HepG2 (cell line): ENCODE measurements around the gene G6PC3. TPM values are rescaled to one million over a fixed set of nuclear protein-coding genes. Genes with fewer than 3 reads are reported as not detected.

Experiments
- ATF7 ChIP-seq, 2 experiments: fragments of 450-650 bp in 1 of 2; sonication (generic) in 1 of 2; formaldehyde crosslinking in 1 of 2; IDR thresholded peaks; 2 replicates each; pipeline versions ENCODE4 v1.4.0 to v1.6.1; 2016 to 2020; ENCODE audit warnings: antibody characterized with exemption in 1 of 2, mild to moderate bottlenecking in 1 of 2, missing genetic modification reagents in 1 of 2
- ATF7-NPFF ChIP-seq: sonication (generic); formaldehyde crosslinking; IDR thresholded peaks from 2 replicates; pipeline ENCODE4 v1.8.1; 2023; ENCODE audit warnings: mild to moderate bottlenecking, low read depth, missing genetic modification reagents, moderate library complexity
- BCL6 ChIP-seq: IDR thresholded peaks from 2 replicates; pipeline ENCODE4 v1.6.1; 2016; ENCODE audit warnings: missing genetic modification reagents, missing compliant biosample characterization
- HNF4A ChIP-seq: sonication (generic); formaldehyde crosslinking; IDR thresholded peaks from 2 replicates; pipeline ENCODE4 v1.4.0; 2020; ENCODE audit warnings: missing genetic modification reagents
- KDM5B ChIP-seq: sonication (generic); formaldehyde crosslinking; IDR thresholded peaks from 2 replicates; pipeline ENCODE4 v1.4.0; 2020; ENCODE audit warnings: missing genetic modification reagents, mild to moderate bottlenecking, borderline replicate concordance
- RAD21 ChIP-seq: fragments of 450-650 bp; formaldehyde crosslinking; IDR thresholded peaks from 2 replicates; pipeline ENCODE4 v1.5.0; 2020; ENCODE audit warnings: mild to moderate bottlenecking
- SMARCE1 ChIP-seq: fragments of 450-650 bp; IDR thresholded peaks from 2 replicates; pipeline ENCODE4 v1.6.1; 2017; ENCODE audit warnings: borderline replicate concordance
- SOX5 ChIP-seq: IDR thresholded peaks from 2 replicates; pipeline ENCODE4 v1.6.1; 2016; ENCODE audit warnings: borderline replicate concordance
- SP4 ChIP-seq: sonication (generic); formaldehyde crosslinking; IDR thresholded peaks from 2 replicates; pipeline ENCODE4 v1.8.1; 2023; ENCODE audit warnings: mild to moderate bottlenecking, missing genetic modification reagents
- SRSF1 ChIP-seq: fragments of 200-400 bp; formaldehyde crosslinking; optimal IDR thresholded peaks from 2 replicates; pipeline ENCODE3; 2017; ENCODE audit warnings: mild to moderate bottlenecking, low read depth, low read length, moderate library complexity
- ZNF569 ChIP-seq: sonication (generic); formaldehyde crosslinking; IDR thresholded peaks from 2 replicates; pipeline ENCODE4 v1.5.0; 2020; ENCODE audit warnings: mild to moderate bottlenecking, missing genetic modification reagents, moderate library complexity, borderline replicate concordance
- ZNF577 ChIP-seq: sonication (generic); formaldehyde crosslinking; IDR thresholded peaks from 2 replicates; pipeline ENCODE4 v1.4.0; 2020; ENCODE audit warnings: mild to moderate bottlenecking, low read depth, missing genetic modification reagents, borderline replicate concordance
- ZNF790 ChIP-seq: sonication (generic); formaldehyde crosslinking; IDR thresholded peaks from 2 replicates; pipeline ENCODE4 v1.8.0; 2022; ENCODE audit warnings: missing genetic modification reagents, mild to moderate bottlenecking, borderline replicate concordance
- polyA plus RNA-seq, 8 experiments: library from polyadenylated mRNA; depleted of rRNA in 3 of 8; stranded (reverse) in 7 of 8; unstranded in 1 of 8; fragments of >200 nt; fragmentation: Illumina TruSeq in 4 of 8; extraction: Trizol in 4 of 8; gene quantifications; 2 replicates each; pipeline versions ENCODE4 v1.2.1 to v1.2.3, GENCODE V29; 2011 to 2016; ENCODE audit warnings: low read depth in 4 of 8, missing spikeins in 1 of 8, mixed read lengths in 1 of 8; ENCODE audit not compliant: insufficient read depth in 1 of 8
- total RNA-seq, 5 experiments: library from RNA; depleted of rRNA; stranded (reverse); fragments of >200 nt; fragmentation: Illumina TruSeq; extraction: Trizol; gene quantifications; 2 replicates each; pipeline ENCODE4 v1.2.3, GENCODE V29; 2016; ENCODE audit warnings: low read depth in 1 of 5
- TF ChIP-seq, protein P1 (sequence below): sonication (generic); formaldehyde crosslinking; IDR thresholded peaks from 2 replicates; pipeline ENCODE4 v1.5.1; 2020; ENCODE audit warnings: mild to moderate bottlenecking, missing genetic modification reagents
- TF ChIP-seq, protein P2 (sequence below): sonication (generic); formaldehyde crosslinking; IDR thresholded peaks from 2 replicates; pipeline ENCODE4 v1.5.0; 2020; ENCODE audit warnings: missing genetic modification reagents, mild to moderate bottlenecking, borderline replicate concordance
- TF ChIP-seq, protein P3 (sequence below): sonication (generic); formaldehyde crosslinking; IDR thresholded peaks from 2 replicates; pipeline ENCODE4 v1.4.0; 2020; ENCODE audit warnings: mild to moderate bottlenecking, low read depth, missing genetic modification reagents

G6PC3 gene
- total and polyA plus RNA-seq, 2 of the 13 experiments (the other 11 are each of a cell fraction or from before 2014, with no cell fraction given), result 38.5 to 75.8 TPM

DNA sequence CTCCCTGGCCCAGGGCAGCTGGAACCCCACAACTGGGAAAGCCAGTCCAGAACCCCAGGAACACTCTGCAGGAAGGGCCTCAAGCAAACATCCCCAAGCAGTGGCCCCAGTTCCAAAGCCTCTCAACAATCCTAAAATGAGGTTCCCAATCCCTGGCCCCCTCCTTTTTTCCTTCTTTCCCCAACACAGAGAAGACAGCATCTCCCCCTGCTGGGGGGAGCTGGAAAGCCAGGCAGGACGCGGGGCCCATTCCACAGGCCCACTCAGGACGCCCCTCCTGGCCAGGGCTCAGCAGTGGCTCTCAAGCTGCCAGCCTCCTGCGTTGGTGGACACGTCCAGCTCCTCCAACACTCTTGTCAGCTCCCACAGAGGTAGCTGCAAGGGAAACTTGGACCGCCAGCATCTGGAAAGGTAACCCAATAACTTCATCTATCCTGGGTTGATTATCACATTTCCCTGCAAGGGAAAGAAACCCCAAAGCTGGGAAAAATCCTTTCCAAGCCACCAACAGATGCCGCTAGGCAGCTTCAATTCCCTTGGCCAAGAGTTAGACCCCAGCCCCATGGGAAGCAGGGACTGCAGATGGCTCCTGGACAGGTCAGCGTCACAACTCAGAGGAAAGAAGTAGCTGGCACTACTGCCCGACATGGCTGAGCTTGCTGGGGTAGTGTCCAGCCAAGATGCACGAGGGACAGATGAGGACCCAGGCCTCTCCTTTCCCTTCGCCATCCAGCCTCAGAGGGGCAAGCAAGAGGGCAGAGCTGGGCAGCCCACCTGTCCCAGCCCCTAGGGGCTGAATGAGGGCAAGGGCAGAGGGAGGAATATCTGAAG, 45.3 kb downstream of the G6PC3 start (continued):
- TF ChIP-seq HNF4A (CRISPR knock-in tag), result no peak
- TF ChIP-seq ATF7-NPFF (CRISPR knock-in tag), result no peak; the same call in 1 of the 2 replicates
- no peak; the same call in 1 of the 2 replicates for TF ChIP-seq KDM5B (CRISPR knock-in tag)
- no peak for TF ChIP-seq ATF7 (IDR thresholded peaks at IDR 0.05)
- no peak for TF ChIP-seq ATF7 (CRISPR knock-in tag; IDR thresholded peaks at IDR 0.05)
- no peak for TF ChIP-seq SMARCE1
- TF ChIP-seq, protein P1, sequence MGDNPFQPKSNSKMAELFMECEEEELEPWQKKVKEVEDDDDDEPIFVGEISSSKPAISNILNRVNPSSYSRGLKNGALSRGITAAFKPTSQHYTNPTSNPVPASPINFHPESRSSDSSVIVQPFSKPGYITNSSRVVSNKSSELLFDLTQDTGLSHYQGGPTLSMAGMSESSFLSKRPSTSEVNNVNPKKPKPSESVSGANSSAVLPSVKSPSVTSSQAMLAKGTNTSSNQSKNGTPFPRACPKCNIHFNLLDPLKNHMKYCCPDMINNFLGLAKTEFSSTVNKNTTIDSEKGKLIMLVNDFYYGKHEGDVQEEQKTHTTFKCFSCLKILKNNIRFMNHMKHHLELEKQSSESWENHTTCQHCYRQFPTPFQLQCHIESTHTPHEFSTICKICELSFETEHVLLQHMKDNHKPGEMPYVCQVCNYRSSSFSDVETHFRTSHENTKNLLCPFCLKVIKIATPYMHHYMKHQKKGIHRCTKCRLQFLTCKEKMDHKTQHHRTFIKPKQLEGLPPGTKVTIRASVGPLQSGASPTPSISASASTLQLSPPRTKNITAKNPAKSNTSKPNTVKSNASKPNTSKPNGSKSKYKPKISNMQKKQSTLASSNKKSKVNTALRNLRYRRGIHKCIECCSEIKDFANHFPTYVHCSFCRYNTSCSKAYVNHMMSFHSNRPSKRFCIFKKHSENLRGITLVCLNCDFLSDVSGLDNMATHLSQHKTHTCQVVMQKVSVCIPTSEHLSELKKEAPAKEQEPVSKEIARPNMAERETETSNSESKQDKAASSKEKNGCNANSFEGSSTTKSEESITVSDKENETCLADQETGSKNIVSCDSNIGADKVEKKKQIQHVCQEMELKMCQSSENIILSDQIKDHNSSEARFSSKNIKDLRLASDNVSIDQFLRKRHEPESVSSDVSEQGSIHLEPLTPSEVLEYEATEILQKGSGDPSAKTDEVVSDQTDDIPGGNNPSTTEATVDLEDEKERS, result no peak
- TF ChIP-seq, protein P2, sequence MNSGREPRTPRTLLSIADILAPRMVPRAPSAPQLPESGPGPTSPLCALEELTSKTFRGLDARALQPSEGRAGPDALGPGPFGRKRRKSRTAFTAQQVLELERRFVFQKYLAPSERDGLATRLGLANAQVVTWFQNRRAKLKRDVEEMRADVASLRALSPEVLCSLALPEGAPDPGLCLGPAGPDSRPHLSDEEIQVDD (CRISPR knock-in tag), result no peak
- TF ChIP-seq BCL6 (CRISPR knock-in tag), result no peak
- no peak for TF ChIP-seq SOX5 (CRISPR knock-in tag)
- no peak for TF ChIP-seq ZNF790 (CRISPR knock-in tag)
- no peak for TF ChIP-seq ZNF577
- no peak for TF ChIP-seq SP4 (CRISPR knock-in tag)
- TF ChIP-seq RAD21 (CRISPR knock-in tag), result peak; percentile 97
- no peak for TF ChIP-seq SRSF1
- TF ChIP-seq, protein P3, sequence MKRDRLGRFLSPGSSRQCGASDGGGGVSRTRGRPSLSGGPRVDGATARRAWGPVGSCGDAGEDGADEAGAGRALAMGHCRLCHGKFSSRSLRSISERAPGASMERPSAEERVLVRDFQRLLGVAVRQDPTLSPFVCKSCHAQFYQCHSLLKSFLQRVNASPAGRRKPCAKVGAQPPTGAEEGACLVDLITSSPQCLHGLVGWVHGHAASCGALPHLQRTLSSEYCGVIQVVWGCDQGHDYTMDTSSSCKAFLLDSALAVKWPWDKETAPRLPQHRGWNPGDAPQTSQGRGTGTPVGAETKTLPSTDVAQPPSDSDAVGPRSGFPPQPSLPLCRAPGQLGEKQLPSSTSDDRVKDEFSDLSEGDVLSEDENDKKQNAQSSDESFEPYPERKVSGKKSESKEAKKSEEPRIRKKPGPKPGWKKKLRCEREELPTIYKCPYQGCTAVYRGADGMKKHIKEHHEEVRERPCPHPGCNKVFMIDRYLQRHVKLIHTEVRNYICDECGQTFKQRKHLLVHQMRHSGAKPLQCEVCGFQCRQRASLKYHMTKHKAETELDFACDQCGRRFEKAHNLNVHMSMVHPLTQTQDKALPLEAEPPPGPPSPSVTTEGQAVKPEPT (CRISPR knock-in tag), result no peak
- no peak for TF ChIP-seq ZNF569 (CRISPR knock-in tag)
